ENCODE results near the gene CACTIN.
"Not testable (repeated sequence)": the region's sequence is repeated elsewhere in the genome, so short reads cannot be mapped to it uniquely, and the experiment has no call there.

Gene CACTIN

GRCh38 chr19:3590991-3591659, 35.5 kb downstream of the CACTIN start:
- DNase-seq (ENCODE audit: low read depth in 2 of 2), result no peak

- no peak for DNase-seq (ENCODE audit: low read depth in 2 of 2)
These were observed 36.6 kb downstream of the CACTIN start for GRCh38 chr19:3589949-3590348.

- DNase-seq (ENCODE audit: low read depth in 2 of 2), result no peak
These were observed 37.2 kb downstream of the CACTIN start for GRCh38 chr19:3589439-3589838.

GRCh38 chr19:3586707-3587346, 39.8 kb downstream of the CACTIN start:
- no peak for DNase-seq (ENCODE audit: low read depth in 2 of 2)

GRCh38 chr19:3586127-3586626, 40.4 kb downstream of the CACTIN start:
- no peak for DNase-seq (ENCODE audit: low read depth in 2 of 2)

- DNase-seq (ENCODE audit: low read depth in 2 of 2), result no peak
These were observed 41.1 kb downstream of the CACTIN start, which contains the start of gene GIPC3 for GRCh38 chr19:3585301-3586126. Gene GIPC3, plus strand, starts transcription at chr19:3585478. Its CDS starts 120 bp downstream, at chr19:3585598.

- not testable (repeated sequence) for DNase-seq (ENCODE audit: low read depth in 2 of 2)
These were observed 42.4 kb downstream of the CACTIN start for GRCh38 chr19:3584036-3584802.

GRCh38 chr19:3581792-3582191, 44.8 kb downstream of the CACTIN start:
- not testable (repeated sequence) for DNase-seq (ENCODE audit: low read depth in 2 of 2)

GRCh38 chr19:3580156-3580934, 46.2 kb downstream of the CACTIN start:
- DNase-seq (ENCODE audit: low read depth in 2 of 2), result no peak

- DNase-seq (ENCODE audit: low read depth in 2 of 2), result no peak
These were observed 48.2 kb downstream of the CACTIN start for GRCh38 chr19:3578390-3578789.

- no peak for DNase-seq (ENCODE audit: low read depth in 2 of 2)
These were observed 48.8 kb downstream of the CACTIN start for GRCh38 chr19:3577723-3578344.

- DNase-seq (ENCODE audit: low read depth in 2 of 2), result no peak
These were observed 49.7 kb downstream of the CACTIN start for GRCh38 chr19:3576696-3577443.

- no peak for DNase-seq (ENCODE audit: low read depth in 2 of 2)
These were observed 50.5 kb downstream of the CACTIN start for GRCh38 chr19:3575949-3576673.

- no peak for DNase-seq (ENCODE audit: low read depth in 2 of 2)
These were observed 51.3 kb downstream of the CACTIN start for GRCh38 chr19:3575260-3575741.

GRCh38 chr19:3573858-3574637, 52.5 kb downstream of the CACTIN start:
- DNase-seq (ENCODE audit: low read depth in 2 of 2), result peak; percentile 63 to 67

GRCh38 chr19:3573162-3573857, 53.3 kb downstream of the CACTIN start:
- no peak for DNase-seq (ENCODE audit: low read depth in 2 of 2)

- no peak for DNase-seq (ENCODE audit: low read depth in 2 of 2)
These were observed 53.8 kb downstream of the CACTIN start, which contains the start of gene HMG20B for GRCh38 chr19:3572855-3573161. Gene HMG20B, plus strand, starts transcription at chr19:3572944. Its CDS starts 366 bp downstream, at chr19:3573310.

Data from stimulated activated CD8-positive, alpha-beta memory T cell treated with anti-CD3 and anti-CD28 coated beads, Interleukin-7, amount 100 ng/mL, for 4 hours (primary cell).